Ramos (cell line): Measurements from ENCODE around the gene RNF167.

Experiments used
- in situ Hi-C: fragments of 300-500 bp; cut with MboI; formaldehyde crosslinking; loops from one replicate; pipeline ENCODE4 v1.14.3; 2022; ENCODE audit warnings: low sequenced_read_pairs; ENCODE audit not compliant: unreplicated experiment

Gene RNF167

GRCh38 chr17:4939796-4940554 lies at the start of gene RNF167, which contains the start of gene SLC25A11:
TSS of gene RNF167 (plus strand) at chr17:4940268. CDS start at chr17:4940910, 642 bp downstream.
TSS of gene SLC25A11 (minus strand) at chr17:4940046. CDS start at chr17:4939910, 136 bp downstream.
- in situ Hi-C loops, result no loop called here

- in situ Hi-C loops, result no loop called here
Observed at GRCh38 chr17:4891411-4892410, 48.4 kb upstream of the RNF167 start.

GRCh38 chr17:4892499-4893221 lies 47.4 kb upstream of the RNF167 start:
- in situ Hi-C loops, result no loop called here

GRCh38 chr17:4893272-4893671 lies 46.8 kb upstream of the RNF167 start:
- in situ Hi-C loops, result no loop called here

- in situ Hi-C loops, result no loop called here
Observed at GRCh38 chr17:4893721-4894560, 46.1 kb upstream of the RNF167 start.

- in situ Hi-C loops, result no loop called here
Observed at GRCh38 chr17:4895121-4895520, 44.9 kb upstream of the RNF167 start.

GRCh38 chr17:4895657-4896331 lies 44.3 kb upstream of the RNF167 start:
- in situ Hi-C loops, result no loop called here

GRCh38 chr17:4896332-4897197 lies 43.5 kb upstream of the RNF167 start:
- in situ Hi-C loops, result no loop called here

GRCh38 chr17:4897198-4897687 lies 42.8 kb upstream of the RNF167 start:
- in situ Hi-C loops, result no loop called here

GRCh38 chr17:4897785-4898184 lies 42.3 kb upstream of the RNF167 start:
- in situ Hi-C loops, result no loop called here

- in situ Hi-C loops, result no loop called here
Observed at GRCh38 chr17:4898351-4898750, 41.7 kb upstream of the RNF167 start.

- in situ Hi-C loops, result no loop called here
Observed at GRCh38 chr17:4898927-4899326, 41.1 kb upstream of the RNF167 start.

GRCh38 chr17:4899341-4900230 lies 40.5 kb upstream of the RNF167 start, which contains the start of gene C17orf107:
TSS of gene C17orf107 (plus strand) at chr17:4899536. CDS start at chr17:4899763, 227 bp downstream.
- in situ Hi-C loops, result loop anchor here (10.0 kb wide), 1 partner anchor 155 kb away; no protein-coding TSS in a partner anchor

- in situ Hi-C loops, result loop anchor here (10.0 kb wide), 1 partner anchor 154 kb away; no protein-coding TSS in a partner anchor
Observed at GRCh38 chr17:4900231-4901107, 39.6 kb upstream of the RNF167 start.

GRCh38 chr17:4901108-4901647 lies 38.9 kb upstream of the RNF167 start:
- in situ Hi-C loops, result loop anchor here (10.0 kb wide), 1 partner anchor 154 kb away; no protein-coding TSS in a partner anchor
